SK-N-SH (cell line): ENCODE results near the gene PER2.

Source experiments
- CTCF ChIP-seq: fragments of 200-600 bp; sonication (generic); IDR thresholded peaks from 2 replicates; pipeline ENCODE4 v1.6.1; 2017; ENCODE audit warnings: antibody characterized with exemption, mild to moderate bottlenecking, moderate library complexity
- EZH2phosphoT487 ChIP-seq: fragments of 200-600 bp; sonication (generic); IDR thresholded peaks from 2 replicates; pipeline ENCODE4 v1.6.1; 2017; ENCODE audit warnings: low read depth, mixed run types, mild to moderate bottlenecking, antibody characterized with exemption, moderate library complexity, borderline replicate concordance
- FOXM1 ChIP-seq: IDR thresholded peaks from 2 replicates; pipeline ENCODE4 v1.4.0; 2012; ENCODE audit warnings: low read depth, mild to moderate bottlenecking
- JUND ChIP-seq: IDR thresholded peaks from 2 replicates; pipeline ENCODE4 v1.4.0; 2012
- NRF1 ChIP-seq: IDR thresholded peaks from 2 replicates; pipeline ENCODE4 v1.6.1; 2012; ENCODE audit warnings: low read depth, mild to moderate bottlenecking, low read length
- POLR2AphosphoS5 ChIP-seq: IDR thresholded peaks from 2 replicates; pipeline ENCODE4 v1.6.1; 2012; ENCODE audit warnings: low read depth, low read length
- RAD21 ChIP-seq: IDR thresholded peaks from 2 replicates; pipeline ENCODE4 v1.6.1; 2012; ENCODE audit warnings: mild to moderate bottlenecking, low read length
- RFX5 ChIP-seq: IDR thresholded peaks from 2 replicates; pipeline ENCODE4 v1.6.1; 2012; ENCODE audit warnings: mild to moderate bottlenecking, improper control_type of control experiment, low read length
- SIN3A ChIP-seq: IDR thresholded peaks from 2 replicates; pipeline ENCODE4 v1.6.1; 2012; ENCODE audit warnings: low read depth, mild to moderate bottlenecking, low read length, moderate library complexity, borderline replicate concordance
- USF2 ChIP-seq: fragments of 150-350 bp; IDR thresholded peaks from 2 replicates; pipeline ENCODE4 v1.6.1; 2017; ENCODE audit warnings: antibody characterized with exemption, low read length, low read depth, borderline replicate concordance

- no peak for TF ChIP-seq RAD21
- no peak for TF ChIP-seq POLR2AphosphoS5
- TF ChIP-seq JUND = no peak
- no peak for TF ChIP-seq SIN3A
- TF ChIP-seq EZH2phosphoT487 = no peak
- TF ChIP-seq USF2 = no peak
- no peak for TF ChIP-seq RFX5
- no peak for TF ChIP-seq NRF1
- no peak for TF ChIP-seq FOXM1
- no peak for TF ChIP-seq CTCF
Measured at GRCh38 chr2:238280083-238280825, 8.2 kb downstream of the PER2 start.
